ENCODE measurements around the gene KIF26B.
"Not testable (repeated sequence)": the region's sequence is repeated elsewhere in the genome, so short reads cannot be mapped to it uniquely, and the experiment has no call there.

KIF26B gene

DNA sequence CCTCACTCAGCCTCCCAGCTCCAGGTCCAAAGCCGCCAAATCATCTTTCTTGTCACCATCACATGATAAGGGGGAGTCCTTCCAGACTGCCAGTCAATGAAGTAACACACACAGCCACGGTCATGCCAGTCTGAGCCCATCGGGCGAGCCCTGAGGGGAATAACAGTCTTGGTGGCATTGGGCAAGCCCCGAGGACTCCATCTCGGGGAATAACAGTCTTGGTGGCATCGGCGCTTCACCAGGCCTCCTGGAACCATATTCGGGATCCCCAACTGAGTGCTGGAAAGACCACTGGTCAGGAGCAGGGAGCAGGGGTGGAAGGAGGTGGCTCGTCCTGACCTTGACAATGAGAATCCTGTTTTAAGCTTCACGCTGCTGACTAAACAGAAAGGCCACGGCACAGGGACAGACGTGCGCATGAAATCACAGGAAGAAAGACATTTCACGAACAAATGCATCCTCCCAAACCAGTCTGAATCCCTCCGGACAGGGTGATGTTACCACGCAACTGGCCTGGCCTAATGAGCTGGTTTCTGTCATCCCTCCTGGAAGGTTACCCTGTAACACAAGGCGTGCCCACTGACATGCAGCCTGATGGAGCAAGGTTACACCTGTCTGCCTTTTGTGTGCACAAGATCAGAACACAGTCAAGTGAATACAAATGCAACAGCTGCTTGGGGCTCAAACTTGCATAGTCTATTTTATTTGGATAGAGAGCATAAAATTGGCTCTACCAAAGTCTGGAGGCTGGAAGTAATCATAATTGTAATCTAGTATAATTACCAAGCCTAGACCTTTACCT, 517.4 kb downstream of the KIF26B start:
- no peak for DNase-seq (ENCODE audit: low read depth in 1 of 2, low spot score in 1 of 2)

DNA sequence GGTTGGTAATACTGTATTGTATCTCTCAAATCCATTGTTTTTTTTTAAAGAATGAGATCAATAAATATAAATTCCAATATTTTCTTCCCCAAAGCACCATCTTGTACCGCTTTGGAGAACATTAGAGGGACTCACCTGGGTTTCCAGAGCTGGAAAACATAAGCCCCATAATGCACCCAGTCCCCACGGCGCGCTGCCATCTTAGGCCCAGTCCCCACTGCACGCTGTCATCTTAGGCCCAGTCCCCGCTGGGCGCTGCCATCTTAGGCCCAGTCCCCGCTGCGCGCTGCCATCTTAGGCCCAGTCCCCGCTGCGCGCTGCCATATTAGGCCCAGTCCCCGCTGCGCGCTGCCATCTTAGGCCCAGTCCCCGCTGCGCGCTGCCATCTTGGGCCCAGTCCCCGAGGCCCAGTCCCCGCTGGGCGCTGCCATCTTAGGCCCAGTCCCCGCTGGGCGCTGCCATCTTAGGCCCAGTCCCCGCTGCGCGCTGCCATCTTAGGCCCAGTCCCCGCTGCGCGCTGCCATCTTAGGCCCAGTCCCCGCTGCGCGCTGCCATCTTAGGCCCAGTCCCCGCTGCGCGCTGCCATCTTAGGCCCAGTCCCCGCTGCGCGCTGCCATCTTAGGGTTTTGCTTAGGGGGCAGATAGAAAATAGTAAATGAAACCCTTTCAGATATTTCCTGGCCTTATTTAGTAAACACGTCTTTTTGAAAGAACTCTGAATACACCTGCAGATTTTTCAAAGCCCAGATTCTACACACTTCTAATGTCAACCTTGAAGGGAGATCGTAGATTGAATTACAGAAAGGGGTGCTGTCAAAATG, 518.3 kb downstream of the KIF26B start:
- not testable (repeated sequence) for DNase-seq (ENCODE audit: low read depth in 1 of 2, low spot score in 1 of 2)

DNA sequence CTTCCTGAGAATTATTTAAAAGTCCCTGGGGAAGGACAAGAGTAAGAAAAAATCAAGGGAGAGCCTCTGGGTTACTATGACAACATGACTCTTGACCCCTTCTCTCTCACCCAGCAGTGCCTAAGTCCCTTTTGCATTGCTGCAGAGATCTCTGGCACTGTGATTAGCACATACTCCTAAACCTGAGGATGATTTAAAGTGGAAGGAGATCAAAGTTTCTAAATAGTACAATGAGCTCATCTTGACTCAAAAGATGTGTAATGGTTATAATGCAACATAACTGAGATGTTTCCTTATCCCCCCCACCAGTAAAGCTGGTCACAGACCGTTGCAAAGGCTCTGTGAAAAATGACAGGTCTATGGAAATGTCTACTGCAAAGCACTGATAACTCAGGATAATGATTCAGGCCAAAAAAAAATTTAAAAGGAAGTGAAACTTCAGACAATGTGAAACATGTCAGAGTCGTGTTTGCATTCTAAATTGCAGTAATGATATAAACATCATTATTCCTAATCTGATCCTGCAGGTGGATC, 519.2 kb downstream of the KIF26B start:
- no peak for DNase-seq (ENCODE audit: low read depth in 1 of 2, low spot score in 1 of 2)

DNA sequence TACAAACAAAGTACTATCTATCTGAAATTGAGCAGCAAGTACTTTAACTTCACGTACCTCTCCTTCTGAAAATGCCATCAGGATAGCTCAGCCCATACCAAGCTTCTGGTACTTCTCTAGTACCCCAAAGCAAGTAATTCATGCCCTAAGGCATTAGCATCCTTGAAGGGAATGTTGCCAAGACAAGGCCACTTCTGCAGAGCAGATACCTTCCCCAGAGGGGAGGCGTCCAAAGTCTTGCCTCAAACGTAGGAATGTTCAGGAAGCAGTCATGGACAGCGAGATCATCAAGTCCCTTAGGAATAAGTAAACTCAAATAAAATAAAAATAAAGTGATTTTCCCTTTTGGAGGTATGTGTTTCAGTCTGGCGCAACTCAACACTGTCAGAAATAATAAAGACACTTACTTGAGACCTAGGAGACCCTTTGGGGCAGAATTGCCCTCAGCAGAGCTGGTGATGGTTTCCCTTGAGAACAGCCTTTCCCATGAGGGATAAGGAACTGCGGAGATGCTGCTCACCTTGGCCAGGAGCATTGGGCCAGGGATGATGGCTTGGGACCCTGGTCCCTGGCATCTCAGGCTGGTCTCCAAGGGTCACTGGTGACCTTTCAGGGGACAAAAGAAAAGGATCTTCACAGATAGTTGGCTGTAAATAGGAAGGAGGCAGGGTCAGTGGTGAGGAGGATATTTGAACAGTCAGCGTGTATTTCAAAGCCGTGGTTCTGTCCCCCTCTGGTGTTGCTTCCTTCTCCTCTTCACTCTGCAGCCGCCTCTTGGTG, 522.9 kb downstream of the KIF26B start:
- DNase-seq (ENCODE audit: low read depth in 1 of 2, low spot score in 1 of 2): no peak

DNA sequence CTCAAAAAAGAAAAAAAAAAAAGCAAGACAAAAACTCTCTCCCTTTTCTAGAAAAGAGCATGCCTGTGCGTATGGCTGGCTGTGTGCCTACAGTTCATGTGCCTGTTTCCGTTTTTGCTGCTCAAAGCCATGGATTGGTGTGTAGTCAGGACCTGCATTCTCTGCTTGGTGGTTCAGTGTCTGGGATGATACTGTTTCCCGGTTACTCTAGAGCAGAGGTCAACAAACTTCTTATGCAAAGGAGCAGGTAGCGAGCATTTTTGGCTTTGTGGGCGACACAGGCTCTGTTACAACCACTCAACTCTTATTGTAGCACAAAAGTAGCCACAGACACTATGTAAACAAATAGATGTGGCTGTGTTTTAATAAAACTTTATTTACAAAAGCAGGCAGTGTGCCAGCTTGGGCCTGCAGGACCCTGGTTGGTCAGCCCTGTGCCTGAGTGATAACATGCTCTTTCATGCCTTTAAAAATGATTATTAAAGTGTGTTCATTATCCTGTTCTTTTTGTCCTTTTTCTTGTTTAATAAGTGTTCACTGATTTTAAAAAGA, 524.2 kb downstream of the KIF26B start:
- DNase-seq (ENCODE audit: low read depth in 1 of 2, low spot score in 1 of 2): no peak

DNA sequence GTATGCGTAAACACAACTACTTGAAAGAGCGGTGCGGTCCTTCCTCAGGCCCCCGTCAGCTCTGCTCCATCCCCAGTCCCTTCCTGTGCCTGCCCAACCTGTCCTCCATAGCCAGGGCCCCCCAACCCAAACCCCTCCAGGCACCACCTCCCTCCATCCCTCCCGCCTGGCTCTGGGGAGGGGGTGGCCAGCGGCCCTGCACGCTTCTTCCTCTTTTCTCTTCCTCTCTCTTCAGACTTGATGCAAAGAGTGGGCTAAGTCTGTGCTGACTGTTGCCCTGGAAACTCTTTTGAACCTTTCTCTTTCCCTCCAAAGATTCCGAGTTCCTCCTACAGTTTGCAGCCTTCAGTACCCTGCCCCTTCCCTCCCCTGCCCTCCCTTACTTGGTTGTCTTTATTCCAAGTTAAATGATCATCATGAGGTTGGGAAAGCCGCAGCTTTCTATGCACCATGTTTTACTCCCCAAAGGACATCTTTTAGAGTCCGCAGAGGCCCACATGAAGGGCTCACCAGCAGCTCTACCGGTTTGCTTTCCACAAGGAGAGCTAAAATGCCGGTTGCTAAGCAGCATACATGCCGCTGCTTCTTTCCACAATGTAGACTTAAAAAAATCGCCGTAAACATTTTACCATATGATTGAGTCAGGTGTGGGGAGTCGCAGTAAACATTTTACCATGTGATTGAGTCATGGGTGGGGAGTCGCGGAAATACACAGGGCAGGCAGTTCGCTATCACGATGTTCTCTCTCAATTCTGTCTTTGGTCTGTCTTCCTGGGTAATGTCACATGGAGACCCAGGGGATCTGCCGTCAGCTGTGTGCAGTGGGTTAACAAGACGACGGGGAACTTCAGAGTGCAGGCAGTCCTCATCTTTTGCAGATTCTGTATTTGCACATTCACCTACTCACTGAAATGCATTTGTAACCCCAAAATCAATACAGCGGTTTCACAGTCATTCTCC, 525.3 kb downstream of the KIF26B start:
- DNase-seq (ENCODE audit: low read depth in 1 of 2, low spot score in 1 of 2): no peak

DNA sequence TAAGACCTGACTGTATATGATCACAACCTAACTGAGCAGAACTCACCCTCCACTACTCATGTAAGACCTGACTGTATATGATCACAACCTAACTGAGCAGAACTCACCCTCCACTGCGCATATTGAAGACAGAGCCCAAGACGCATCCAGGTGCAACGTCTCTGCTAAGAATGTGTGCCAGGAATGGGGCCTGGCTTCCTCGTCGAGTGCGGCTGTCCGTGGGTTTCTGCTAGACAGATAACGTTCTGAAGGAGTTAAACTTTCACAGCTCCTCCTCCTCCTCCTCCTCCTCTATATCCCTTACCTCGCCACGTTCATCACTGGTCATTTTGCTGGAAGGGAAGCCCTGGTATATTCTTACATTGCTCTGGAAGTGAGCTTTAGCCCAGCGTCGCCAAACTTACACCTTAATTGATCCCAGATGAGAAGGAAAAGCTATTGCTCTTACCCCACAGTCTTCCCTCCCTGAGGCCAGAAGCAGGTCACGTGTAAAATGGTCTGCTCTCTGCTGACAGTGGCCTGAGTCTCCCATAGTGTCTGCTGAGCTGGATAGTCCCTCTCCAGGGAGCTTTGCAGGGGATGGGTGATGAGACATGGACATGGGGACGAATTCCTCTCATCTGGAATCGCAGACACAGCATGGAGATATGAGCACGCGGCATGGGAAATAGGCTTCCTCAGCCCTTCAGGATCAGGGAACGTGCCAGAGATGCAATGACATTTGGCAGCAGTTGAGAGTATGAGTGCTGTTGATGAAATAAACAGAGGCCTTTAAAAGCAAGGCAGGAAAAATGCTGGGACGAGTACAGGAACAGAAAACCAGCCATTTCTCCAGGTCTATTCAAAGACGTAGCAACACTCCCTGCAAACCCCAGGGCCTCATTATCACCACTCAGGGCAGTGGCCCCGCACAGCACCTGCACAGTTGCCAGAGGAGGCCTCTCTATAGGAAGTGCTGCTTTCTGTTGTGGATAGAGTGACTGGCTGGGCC, 528.1 kb downstream of the KIF26B start:
- DNase-seq (ENCODE audit: low read depth in 1 of 2, low spot score in 1 of 2): no peak

DNA sequence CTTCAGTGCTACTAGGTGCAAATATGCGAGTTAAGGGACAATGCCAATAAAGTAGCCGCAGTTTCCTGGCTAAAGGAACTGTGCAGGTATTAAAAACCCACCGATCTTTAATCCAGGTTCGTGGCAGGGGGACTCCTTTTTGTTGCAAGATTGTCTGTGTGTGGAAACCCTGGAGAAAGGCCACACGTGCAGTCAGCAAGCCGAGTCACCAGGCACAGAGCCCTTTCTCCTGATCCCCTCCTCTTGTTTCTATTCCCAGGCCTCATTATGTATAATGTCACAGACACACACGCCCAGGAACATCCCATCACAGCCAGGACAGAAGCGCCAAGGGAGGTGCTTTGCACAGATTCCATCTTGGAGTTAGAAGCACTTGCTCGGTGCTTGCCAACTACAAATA, 528.9 kb downstream of the KIF26B start:
- no peak for DNase-seq (ENCODE audit: low read depth in 1 of 2, low spot score in 1 of 2)

DNA sequence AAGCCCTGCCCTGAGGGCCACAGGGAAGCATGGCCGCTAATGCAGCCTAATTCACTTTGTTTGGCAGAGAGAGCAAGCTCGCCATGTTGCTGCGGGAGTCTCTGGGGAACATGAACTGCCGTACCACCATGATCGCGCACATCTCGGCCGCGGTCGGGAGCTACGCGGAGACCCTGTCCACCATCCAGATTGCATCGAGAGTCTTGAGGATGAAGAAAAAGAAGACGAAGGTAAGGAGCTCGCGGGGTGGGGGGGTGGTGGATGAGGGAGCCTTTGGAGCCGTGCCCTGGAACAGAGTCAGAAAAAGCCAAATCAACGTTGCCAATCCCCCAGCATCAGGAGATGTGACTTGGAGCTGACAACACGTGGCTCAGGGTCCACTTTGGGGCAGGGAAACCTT, 529.4 kb downstream of the KIF26B start:
- no peak for DNase-seq (ENCODE audit: low read depth in 1 of 2, low spot score in 1 of 2)

DNA sequence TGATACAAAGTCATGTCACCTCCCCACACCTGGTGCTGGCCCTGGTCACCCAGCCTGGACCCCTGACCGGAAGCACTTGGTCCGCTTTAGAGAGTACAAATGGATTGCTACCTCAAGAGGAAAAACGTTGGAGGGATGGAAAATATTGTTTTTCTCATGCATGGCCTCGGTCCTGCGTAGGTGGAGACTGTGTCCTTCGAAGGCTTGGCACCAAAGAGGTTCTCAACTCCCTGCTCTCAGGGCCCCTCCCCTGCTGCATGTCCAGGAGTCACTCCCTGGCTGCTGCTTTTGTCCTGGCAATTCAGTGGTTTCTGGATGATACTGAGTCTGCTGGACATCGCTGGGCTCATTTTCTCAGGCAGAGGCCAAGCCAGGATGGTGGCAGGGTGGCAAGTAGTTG, 529.8 kb downstream of the KIF26B start:
- no peak for DNase-seq (ENCODE audit: low read depth in 1 of 2, low spot score in 1 of 2)

DNA sequence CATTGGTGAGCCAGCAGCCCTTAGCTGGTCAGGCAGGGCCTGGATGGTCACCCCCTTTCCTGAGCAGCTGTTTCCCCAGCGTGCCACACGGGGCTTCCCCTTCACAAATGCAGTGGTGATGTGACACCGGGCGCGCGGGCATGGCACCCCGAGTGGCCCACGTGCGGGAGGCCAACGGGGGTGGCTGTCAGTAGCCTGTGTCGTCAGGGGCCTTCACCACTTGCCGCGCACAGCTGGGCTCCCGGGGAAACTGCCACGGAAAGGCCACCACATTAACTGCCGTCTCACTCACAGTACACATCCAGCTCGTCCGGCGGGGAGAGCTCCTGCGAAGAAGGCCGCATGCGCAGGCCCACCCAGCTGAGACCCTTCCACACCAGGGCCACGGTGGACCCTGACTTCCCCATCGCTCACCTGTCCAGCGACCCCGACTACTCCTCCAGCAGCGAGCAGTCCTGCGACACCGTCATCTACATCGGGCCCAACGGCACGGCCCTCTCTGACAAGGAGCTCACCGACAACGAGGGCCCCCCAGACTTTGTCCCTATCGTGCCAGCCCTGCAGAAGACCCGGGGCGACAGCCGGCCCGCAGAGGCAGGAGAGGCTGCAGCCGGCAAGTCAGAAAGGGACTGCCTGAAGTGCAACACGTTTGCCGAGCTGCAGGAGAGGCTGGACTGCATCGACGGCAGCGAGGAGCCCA, 530.5 kb downstream of the KIF26B start:
- DNase-seq (ENCODE audit: low read depth in 1 of 2, low spot score in 1 of 2): no peak

DNA sequence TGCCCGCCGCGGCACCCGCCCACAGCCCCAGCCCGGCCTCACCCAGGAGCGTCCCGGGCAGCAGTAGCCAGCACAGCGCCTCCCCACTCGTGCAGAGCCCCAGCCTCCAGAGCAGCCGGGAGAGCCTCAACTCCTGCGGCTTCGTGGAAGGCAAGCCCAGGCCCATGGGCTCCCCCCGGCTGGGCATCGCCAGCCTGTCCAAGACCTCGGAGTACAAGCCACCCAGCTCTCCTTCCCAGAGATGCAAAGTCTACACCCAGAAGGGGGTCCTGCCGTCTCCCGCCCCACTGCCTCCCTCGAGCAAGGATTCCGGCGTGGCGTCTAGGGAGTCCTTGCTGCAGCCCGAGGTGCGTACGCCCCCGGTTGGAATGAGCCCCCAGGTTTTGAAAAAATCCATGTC, 531.2 kb downstream of the KIF26B start:
- DNase-seq (ENCODE audit: low read depth in 1 of 2, low spot score in 1 of 2): no peak

DNA sequence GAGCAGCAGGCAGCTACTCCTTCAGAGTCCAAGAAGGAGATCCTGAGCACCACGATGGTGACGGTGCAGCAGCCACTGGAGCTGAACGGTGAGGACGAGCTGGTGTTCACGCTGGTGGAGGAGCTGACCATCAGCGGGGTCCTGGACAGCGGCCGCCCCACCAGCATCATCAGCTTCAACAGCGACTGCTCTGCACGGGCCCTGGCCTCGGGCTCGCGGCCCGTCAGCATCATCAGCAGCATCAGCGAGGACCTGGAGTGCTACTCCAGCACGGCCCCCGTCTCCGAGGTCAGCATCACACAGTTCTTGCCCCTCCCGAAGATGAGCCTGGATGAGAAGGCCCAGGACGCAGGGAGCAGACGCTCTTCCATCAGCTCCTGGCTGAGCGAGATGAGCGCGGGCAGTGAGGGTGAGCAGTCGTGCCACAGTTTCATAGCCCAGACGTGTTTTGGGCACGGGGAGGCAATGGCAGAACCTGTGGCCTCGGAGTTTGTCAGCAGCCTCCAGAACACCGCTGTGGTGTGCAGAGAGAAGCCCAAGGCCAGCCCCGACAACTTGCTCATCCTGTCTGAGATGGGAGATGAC, 531.8 kb downstream of the KIF26B start:
- DNase-seq (ENCODE audit: low read depth in 1 of 2, low spot score in 1 of 2): no peak

DNA sequence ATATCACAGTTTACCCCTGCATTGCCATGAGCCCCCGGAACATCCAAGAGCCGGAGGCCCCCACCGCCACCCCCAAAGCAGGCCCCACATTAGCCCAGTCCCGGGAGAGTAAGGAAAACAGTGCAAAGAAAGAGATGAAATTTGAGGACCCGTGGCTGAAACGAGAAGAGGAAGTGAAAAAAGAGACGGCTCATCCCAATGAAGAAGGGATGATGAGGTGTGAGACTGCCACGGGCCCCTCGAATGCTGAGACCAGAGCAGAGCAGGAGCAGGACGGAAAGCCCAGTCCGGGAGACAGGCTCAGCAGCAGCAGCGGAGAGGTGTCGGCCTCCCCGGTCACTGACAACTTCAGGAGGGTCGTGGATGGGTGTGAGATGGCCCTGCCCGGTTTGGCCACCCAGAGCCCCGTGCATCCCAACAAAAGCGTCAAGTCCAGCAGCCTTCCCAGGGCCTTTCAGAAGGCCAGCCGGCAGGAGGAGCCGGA, 532.4 kb downstream of the KIF26B start:
- DNase-seq (ENCODE audit: low read depth in 1 of 2, low spot score in 1 of 2): no peak

DNA sequence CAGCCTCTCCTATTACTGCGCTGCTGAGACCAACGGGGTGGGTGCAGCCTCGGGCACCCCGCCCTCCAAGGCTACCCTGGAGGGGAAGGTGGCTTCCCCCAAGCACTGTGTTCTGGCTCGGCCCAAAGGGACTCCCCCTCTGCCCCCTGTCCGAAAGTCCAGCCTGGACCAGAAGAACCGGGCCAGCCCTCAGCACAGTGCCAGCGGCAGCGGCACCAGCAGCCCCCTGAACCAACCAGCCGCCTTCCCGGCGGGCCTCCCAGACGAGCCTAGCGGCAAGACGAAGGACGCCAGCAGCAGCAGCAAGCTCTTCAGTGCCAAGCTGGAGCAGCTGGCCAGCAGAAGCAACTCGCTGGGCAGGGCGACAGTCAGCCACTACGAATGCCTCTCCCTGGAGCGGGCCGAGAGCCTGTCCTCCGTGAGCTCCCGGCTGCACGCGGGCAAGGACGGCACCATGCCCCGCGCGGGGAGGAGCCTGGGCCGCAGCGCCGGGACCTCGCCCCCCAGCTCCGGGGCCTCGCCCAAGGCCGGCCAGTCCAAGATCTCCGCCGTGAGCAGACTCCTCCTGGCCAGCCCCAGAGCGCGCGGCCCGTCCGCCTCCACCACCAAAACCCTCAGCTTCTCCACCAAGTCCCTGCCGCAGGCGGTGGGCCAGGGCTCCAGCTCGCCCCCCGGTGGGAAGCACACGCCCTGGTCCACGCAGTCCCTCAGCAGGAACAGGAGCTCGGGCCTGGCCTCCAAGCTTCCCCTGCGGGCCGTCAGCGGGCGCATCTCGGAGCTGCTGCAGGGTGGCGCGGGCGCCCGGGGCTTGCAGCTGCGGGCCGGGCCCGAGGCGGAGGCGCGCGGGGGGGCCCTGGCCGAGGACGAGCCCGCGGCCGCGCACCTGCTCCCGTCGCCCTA, 533.1 kb downstream of the KIF26B start:
- no peak for DNase-seq (ENCODE audit: low read depth in 1 of 2, low spot score in 1 of 2)

Measured in activated CD4-positive, alpha-beta T cell treated with anti-CD3 and anti-CD28 coated beads, Interleukin-2, amount 50 U/mL, for 24 hours (primary cell).